ENCODE measurements around the gene EBI3. TPM values are rescaled to one million over a fixed set of nuclear protein-coding genes. Genes with fewer than 3 reads are reported as not detected.
A peak's percentile ranks its signal among the peaks of the same experiment; 100 is the strongest.

Gene EBI3
- total RNA-seq, 1 experiment from 2014 or later = 1.4 TPM

GRCh38 chr19:4182084-4182810, 47.1 kb upstream of the EBI3 start, which contains the start of the genes ANKRD24 and SIRT6:
Gene ANKRD24, plus strand, starts transcription at chr19:4182689. Its CDS starts 3,737 bp downstream, at chr19:4186426.
Gene SIRT6, minus strand, starts transcription at chr19:4182563. Its CDS starts 24 bp downstream, at chr19:4182539.
- Histone ChIP-seq H2BK120ac (ENCODE audit: low read depth, low read length, poor library complexity, severe bottlenecking) (no peak within 1 kb of the TSS), H2BK15ac (ENCODE audit: low read depth, low read length) (no peak within 1 kb of the TSS), H4K8ac (replicated peaks; ENCODE audit: insufficient read length, low read depth, low read length) (no peak within 1 kb of the TSS), H3K23me2 (ENCODE audit: insufficient read length, low read depth, low read length, poor library complexity, severe bottlenecking) (peaks cover 6% of the 10 kb centered on the region), H3K14ac (ENCODE audit: insufficient read depth, low read length) (peak within 1 kb of the TSS; percentile 19; the same call in 1 of the 2 replicates), H4K20me1 (ENCODE audit: control insufficient read depth, insufficient read depth, insufficient read length) (no peaks in the 10 kb centered on the region), H3K4me1 (ENCODE audit: insufficient read depth, low read length) (no peaks in the 10 kb centered on the region), H3K79me1 (ENCODE audit: insufficient read depth, low read depth, low read length, poor library complexity, severe bottlenecking) (no peaks in the 10 kb centered on the region), H3K79me2 (ENCODE audit: insufficient read depth, low read length) (no peaks in the 10 kb centered on the region), H3K4ac (ENCODE audit: low read depth, low read length) (no peak within 1 kb of the TSS), H3K23ac (ENCODE audit: insufficient read length, low read depth, low read length) (no peak within 1 kb of the TSS), H2BK12ac (ENCODE audit: insufficient read length, low read depth, low read length) (no peak within 1 kb of the TSS), H2BK5ac (ENCODE audit: insufficient read length, low read length) (no peak within 1 kb of the TSS), H2AK5ac (ENCODE audit: insufficient read length, low read length) (no peak within 1 kb of the TSS), H3K9me3 (ENCODE audit: control insufficient read depth, low read depth, low read length) (no peaks in the 10 kb centered on the region), H2AFZ (ENCODE audit: low read length) (no peak within 1 kb of the TSS), H4K5ac (ENCODE audit: insufficient read length, low read depth, low read length) (no peak within 1 kb of the TSS), H3K9ac (ENCODE audit: extremely low read depth, insufficient read length, low read length) (peak within 1 kb of the TSS; percentile 73), H3K56ac (ENCODE audit: insufficient read length, low read depth, low read length) (no peak within 1 kb of the TSS), H3T11ph (ENCODE audit: low read length) (no peak within 1 kb of the TSS), H2BK20ac (ENCODE audit: low read depth, low read length, poor library complexity, severe bottlenecking) (no peak within 1 kb of the TSS), H3K27me3 (ENCODE audit: insufficient read depth, low read length) (no peaks in the 10 kb centered on the region), H3K27ac (ENCODE audit: insufficient read length, low read depth, low read length) (no peak within 1 kb of the TSS), H3K4me2 (ENCODE audit: insufficient read depth, insufficient read length, low read length) (peak within 1 kb of the TSS; percentile 94), H3K18ac (ENCODE audit: insufficient read length, low read depth, low read length) (peak within 1 kb of the TSS; percentile 50), H4K91ac (ENCODE audit: insufficient read length, low read depth, low read length) (no peak within 1 kb of the TSS)
- peak; percentile 95 for DNase-seq
- peaks cover 3 to 18% (median 13%) of the 10 kb centered on the region in 3 experiments; a peak in 5 of 7 replicates for H3K36me3 Mint-ChIP-seq (ENCODE audit: insufficient read depth in 1 of 3, low read depth in 3 of 3)
- no peaks in the 10 kb centered on the region; a peak in 1 of 5 replicates for H3K9me3 Mint-ChIP-seq
- H3K4me1 Mint-ChIP-seq = peaks cover 9 to 27% of the 10 kb centered on the region in 2 experiments
- peak within 1 kb of the TSS; percentile 97 to 99 for H3K4me3 Mint-ChIP-seq
- no peak for TF ChIP-seq CTCF (conservative IDR thresholded peaks at IDR 0.05)
- WGBS (ENCODE audit: extremely low coverage, insufficient read length, low lambda C conversion rate) = no CpG with 5 or more reads among the region's 58 CpGs
- peak within 1 kb of the TSS; percentile 95 to 97 (median 95); a peak in 6 of 7 replicates for H3K27ac Mint-ChIP-seq
- H3K27me3 Mint-ChIP-seq (ENCODE audit: low read depth) = peaks cover 6% of the 10 kb centered on the region
